Measurements from ENCODE around the gene TAB3.

Gene TAB3

DNA sequence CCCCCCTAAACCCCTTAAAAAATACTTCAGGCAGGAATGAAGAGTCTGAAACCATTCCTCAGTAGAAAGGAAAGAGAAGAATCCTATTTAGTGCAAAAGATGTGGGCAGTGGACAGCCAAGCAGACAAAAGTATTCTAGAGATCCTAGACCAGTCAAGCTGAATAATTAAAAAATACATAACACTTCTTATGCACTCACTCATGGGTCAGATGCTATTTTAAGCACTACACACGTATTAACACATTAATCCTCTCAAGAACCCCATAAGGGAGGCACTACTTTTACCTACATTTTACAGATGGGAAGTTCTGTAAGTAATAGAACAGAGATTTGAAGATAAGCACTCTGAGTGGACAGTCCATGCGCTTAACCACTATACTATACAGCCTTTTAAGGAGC, 5.9 kb downstream of the TAB3 start:
- no peak for DNase-seq (ENCODE audit: low spot score)

DNA sequence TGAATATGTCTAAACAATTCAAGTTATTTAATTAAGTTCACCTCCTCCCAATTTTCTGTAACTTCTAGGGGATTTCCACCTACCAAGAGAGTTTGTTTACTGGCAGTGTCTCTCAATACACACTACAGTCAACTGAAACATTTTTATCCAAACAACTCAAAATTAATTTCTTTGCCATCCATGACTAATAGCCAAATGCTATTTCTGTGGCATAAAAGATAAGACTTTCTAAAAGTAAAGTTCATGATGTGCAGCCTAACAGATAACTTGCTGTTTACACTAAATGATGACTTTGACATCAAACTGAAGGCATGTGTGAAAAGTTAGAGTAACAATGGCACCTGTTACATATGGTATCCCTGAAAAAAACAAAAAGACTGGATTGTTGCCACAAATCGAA, 7.3 kb downstream of the TAB3 start:
- DNase-seq (ENCODE audit: low spot score) = no peak

DNA sequence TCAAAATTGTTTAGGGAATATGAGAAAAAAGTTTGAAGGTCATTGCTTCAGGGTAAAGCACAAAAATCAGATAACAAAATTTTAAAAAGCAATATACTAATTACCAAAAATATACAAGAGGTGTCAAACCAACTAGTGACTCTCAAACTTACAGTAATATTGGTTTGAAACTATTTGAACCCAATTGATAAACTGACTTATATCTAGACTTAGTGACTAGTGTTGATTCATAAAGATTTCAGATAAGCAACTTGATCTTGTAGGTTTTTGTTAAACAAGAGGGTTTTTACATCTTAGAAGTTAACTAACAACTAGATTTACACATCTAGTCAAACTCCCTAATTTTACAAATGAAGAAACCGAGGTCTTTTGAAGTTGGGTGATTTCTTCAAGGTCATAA, 7.7 kb downstream of the TAB3 start:
- no peak for DNase-seq (ENCODE audit: low spot score)

- DNase-seq (ENCODE audit: low spot score) = no peak
Measured at GRCh38 chrX:30880058-30880457, 9.0 kb downstream of the TAB3 start.

- no peak for DNase-seq (ENCODE audit: low spot score)
Measured at GRCh38 chrX:30876367-30876766, 12.7 kb downstream of the TAB3 start.

GRCh38 chrX:30875957-30876356, 13.1 kb downstream of the TAB3 start:
- no peak for DNase-seq (ENCODE audit: low spot score)

- DNase-seq (ENCODE audit: low spot score) = no peak
Measured at GRCh38 chrX:30874851-30875250, 14.2 kb downstream of the TAB3 start.

DNA sequence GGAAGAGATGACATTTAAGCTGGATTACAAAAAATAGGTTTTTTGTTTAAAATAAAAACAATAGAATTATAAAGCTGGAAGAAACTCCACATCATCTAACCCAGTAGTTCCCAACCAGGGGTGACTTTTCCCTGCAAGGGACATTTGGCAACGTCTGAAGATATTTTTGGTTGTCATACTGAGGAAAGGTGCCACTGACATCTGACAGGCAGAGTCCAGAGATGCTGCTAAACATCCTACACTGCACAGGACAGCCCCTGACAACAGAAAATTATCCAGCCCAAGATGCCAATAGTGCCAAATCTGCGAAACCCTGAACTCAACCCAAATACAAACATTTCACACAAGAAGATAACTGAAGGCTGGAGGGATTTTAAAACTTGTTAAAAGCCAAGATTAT, 18.5 kb downstream of the TAB3 start:
- DNase-seq (ENCODE audit: low spot score) = no peak

- DNase-seq (ENCODE audit: low spot score) = no peak
Measured at GRCh38 chrX:30865612-30866011, 23.4 kb downstream of the TAB3 start.

DNA sequence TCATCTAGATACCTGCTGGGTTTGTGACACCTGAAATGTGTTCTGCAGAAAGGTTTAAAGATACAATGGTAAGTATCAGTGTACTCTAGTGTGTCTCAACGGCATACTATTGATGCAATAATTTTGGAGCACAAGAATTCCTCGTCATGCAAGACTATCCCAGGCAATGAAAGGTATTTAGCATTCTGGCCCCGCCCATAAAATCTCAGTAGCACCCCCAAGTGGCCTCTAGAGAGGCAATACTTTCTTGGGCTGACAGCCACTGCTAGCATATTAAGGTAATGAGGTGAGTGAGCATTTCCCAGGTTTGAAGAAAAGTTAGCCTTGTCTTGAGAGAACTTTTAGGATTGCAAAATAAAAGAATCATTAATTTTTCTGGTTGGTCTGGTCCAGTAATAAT, 24.0 kb downstream of the TAB3 start:
- no peak for DNase-seq (ENCODE audit: low spot score)

- DNase-seq (ENCODE audit: low spot score) = no peak
Measured at GRCh38 chrX:30864383-30864785, 24.7 kb downstream of the TAB3 start.

DNA sequence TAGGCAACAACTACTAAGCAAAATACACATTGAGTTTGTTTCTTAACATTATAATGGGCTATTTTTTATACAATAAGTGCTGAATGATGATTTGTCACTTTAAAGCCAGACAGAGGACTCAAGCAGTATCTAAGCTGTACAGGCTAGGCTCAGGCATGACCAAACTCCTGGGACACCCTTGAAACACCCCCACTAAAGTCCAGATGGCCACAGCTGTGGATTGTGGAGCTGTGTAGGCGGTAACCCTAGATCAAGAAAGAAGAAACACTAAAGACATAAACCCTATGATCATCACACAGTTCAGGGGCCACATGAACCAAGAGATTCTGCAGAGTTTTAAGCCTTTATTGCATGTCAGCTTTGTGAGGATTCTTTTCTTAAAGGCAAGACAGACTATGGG, 25.1 kb downstream of the TAB3 start:
- no peak for DNase-seq (ENCODE audit: low spot score)

DNA sequence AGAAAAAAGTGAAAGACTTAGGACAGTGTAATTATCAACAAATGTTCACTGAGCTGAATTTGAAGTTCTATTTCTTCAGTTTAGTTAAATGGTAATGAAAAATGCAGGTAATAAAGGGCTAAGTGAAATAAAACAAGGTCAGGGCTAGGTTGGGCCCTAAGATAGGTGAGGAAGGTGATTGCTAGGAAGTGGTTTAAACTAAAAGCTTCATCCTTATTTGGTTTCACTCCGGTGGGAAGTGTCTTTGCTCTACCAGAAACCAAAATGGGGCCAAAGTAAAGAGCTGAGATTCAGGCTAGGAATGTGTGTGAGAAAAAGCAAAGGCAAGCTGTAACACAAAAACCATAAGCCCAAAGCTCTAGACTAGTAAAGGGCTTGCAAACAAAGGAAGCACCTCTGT, 31.0 kb downstream of the TAB3 start:
- DNase-seq (ENCODE audit: low spot score) = no peak

GRCh38 chrX:30851449-30851848, 37.6 kb downstream of the TAB3 start:
- no peak for DNase-seq (ENCODE audit: low spot score)

GRCh38 chrX:30835373-30835772, 53.7 kb downstream of the TAB3 start:
- DNase-seq (ENCODE audit: low spot score) = no peak

DNA sequence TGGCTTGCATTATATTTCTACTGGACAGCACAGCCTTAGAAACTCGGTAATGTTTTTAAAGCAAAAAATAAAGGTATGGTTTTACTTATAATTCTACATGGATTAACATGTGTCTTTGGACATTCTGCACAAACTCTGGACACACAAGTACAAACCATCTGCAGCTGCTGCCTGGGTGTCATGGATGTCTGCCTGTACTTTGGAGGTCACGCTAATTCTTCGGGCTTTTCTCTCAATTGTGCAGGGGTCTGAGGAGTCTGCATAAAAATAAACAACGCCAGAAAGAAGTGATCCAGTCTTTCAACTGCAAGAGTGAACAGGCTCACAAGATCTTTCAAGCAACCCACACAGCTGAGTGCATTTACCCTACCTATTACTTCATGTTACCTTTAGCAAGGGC, 55.2 kb downstream of the TAB3 start:
- DNase-seq (ENCODE audit: low spot score) = no peak

- peak; percentile 7 for DNase-seq (ENCODE audit: low spot score)
Measured at GRCh38 chrX:30831082-30831481, 58.0 kb downstream of the TAB3 start.

GRCh38 chrX:30830326-30830943, 58.6 kb downstream of the TAB3 start:
- no peak for DNase-seq (ENCODE audit: low spot score)

DNA sequence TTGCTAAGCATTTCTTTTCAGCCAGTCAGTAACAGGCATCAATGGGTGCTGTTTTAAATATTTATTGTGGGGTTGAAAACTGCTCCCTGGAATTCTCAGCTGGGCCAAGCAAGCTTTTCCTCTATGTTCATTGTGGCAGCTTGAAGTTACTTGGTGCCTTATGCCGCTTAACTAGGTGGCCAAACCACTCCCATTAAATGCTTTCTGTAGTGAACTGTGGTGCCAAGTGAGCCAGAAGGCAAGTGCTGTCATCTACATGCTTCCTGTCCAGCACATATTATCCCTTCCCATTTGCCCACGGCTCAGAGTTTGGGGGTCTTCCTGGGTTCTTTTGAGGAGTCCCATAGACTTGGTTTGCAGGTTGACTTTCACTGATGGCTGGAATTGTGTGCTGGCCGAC, 64.8 kb downstream of the TAB3 start:
- no peak for DNase-seq (ENCODE audit: low spot score)

GRCh38 chrX:30822764-30823163, 66.3 kb downstream of the TAB3 start:
- no peak for DNase-seq (ENCODE audit: low spot score)

DNA sequence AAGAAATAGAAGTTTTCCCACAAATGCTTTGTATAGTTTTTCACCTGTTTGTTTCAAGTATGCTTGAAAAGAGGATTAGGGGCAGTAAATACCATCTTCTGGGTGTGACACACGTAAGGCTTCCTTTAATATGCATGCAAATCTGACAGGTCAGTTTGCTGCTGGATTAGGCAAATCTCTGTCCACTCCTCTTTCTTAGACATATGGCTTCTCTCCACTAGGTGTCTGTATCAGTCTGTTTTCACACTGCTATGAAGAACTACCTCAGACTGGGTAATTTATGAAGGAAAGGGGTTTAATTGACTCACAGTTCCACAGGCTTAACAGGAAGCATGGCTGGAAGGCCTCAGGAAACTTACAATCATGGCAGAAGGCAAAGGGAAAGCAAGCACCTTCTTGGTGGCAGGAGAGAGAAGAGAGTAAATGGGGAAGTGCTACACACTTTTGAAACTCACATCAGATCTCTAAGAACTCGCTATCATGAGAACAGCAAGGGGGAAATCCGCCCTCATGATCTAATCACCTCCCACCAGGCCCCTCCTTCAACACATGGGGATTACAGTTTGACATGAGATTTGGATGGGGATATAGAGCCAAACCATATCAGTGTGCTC, 66.9 kb downstream of the TAB3 start:
- DNase-seq (ENCODE audit: low spot score) = no peak

DNA sequence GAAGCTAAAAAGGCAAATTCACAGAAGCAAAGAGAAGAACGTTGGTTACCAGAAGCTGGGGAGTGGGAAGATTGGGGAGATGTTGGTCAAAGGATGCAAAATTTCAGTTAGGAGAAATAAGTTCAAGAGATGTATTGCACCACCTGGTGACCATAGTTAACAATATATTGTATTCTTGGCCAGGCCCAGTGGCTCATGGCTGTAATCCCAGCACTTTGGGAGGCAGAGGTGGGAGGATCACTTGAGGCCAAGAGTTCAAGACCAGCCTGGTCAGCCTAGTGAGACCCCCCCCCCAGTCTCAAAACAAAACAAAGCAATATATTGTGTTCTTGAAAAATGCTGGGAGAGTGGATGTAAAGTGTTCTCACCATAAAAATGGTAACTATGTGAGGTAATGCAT, 67.9 kb downstream of the TAB3 start:
- DNase-seq (ENCODE audit: low spot score) = no peak

GRCh38 chrX:30819080-30819479, 70.0 kb downstream of the TAB3 start:
- DNase-seq (ENCODE audit: low spot score) = no peak

- DNase-seq (ENCODE audit: low spot score) = no peak
Measured at GRCh38 chrX:30816079-30816478, 73.0 kb downstream of the TAB3 start.

Data from CD4-positive, alpha-beta T cell treated with Interleukin-2 at 100 ng/mL for 4 hours (primary cell).